ENCODE data around the gene ICE2. TPM values are rescaled to one million over a fixed set of nuclear protein-coding genes. Genes with fewer than 3 reads are reported as not detected.

Gene ICE2
- total and polyA plus RNA-seq, 2 of the 8 experiments (the other 6 are each of a cell fraction or from before 2014, with no cell fraction given) = 40.0 to 87.3 TPM

DNA sequence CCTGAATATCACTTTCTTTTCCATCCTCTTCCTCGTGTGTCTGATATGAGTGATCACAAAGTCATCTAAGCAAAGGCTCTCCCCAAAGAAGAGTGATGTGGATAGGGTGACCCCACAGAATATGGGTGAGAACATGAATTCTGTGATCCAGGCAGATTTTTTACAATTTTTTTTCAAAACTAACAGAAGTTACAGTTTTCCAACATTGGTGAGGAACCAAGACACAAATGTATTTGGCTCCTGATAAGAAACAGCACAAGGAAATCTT is 108.1 kb downstream of the ICE2 start (continued):
- TF ChIP-seq, protein P1, sequence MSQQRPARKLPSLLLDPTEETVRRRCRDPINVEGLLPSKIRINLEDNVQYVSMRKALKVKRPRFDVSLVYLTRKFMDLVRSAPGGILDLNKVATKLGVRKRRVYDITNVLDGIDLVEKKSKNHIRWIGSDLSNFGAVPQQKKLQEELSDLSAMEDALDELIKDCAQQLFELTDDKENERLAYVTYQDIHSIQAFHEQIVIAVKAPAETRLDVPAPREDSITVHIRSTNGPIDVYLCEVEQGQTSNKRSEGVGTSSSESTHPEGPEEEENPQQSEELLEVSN (IDR thresholded peaks at IDR 0.05) = no peak
- TF ChIP-seq TCF12 (IDR thresholded peaks at IDR 0.05; ENCODE audit: low read depth, low read length) (no peak), HDAC2 (IDR thresholded peaks at IDR 0.05; ENCODE audit: borderline replicate concordance in 1 of 2, low read depth in 2 of 2, low read length in 2 of 2) (no peak), CREB1 (IDR thresholded peaks at IDR 0.05) (no peak), BCL11A (IDR thresholded peaks at IDR 0.05; ENCODE audit: low read depth in 2 of 2, low read length in 2 of 2) (no peak), POLR2A (IDR thresholded peaks at IDR 0.05; ENCODE audit: control extremely low read depth in 1 of 2, low read depth in 2 of 2, low read length in 2 of 2) (no peak), POLR2AphosphoS5 (IDR thresholded peaks at IDR 0.05; ENCODE audit: low read depth, low read length) (no peak), PHF8 (conservative IDR thresholded peaks at IDR 0.05; ENCODE audit: low read depth, low read length) (no peak)

Measured in H1 (cell line).